Left lung (tissue), 14 donors: ENCODE results near the gene EXTL1. TPM values are rescaled to one million over a fixed set of nuclear protein-coding genes. Genes with fewer than 3 reads are reported as not detected.
A peak's percentile ranks its signal among the peaks of the same experiment; 100 is the strongest.

Experiments
- ATAC-seq: fragments of 200-7000 bp; cut with Tn5 transposase; one replicate; pipeline ENCODE4 v1.9.1; 2020; ENCODE audit warnings: moderate library complexity
- DNase-seq, 4 donors: peaks; one replicate each; pipeline ENCODE4 v3.0.0-alpha.2; 2013 to 2020
- H3K27ac ChIP-seq, 2 donors: fragments of 200-600 bp; sonication (generic) in 1 of 2; one replicate each; pipeline versions ENCODE4 v1.5.0 to v1.8.0; 2020 to 2021
- H3K27me3 ChIP-seq, 2 donors: fragments of 200-600 bp; sonication (generic) in 1 of 2; one replicate each; pipeline versions ENCODE4 v1.5.0 to v1.8.0; 2020 to 2021
- H3K36me3 ChIP-seq, 2 donors: fragments of 200-600 bp; sonication (generic) in 1 of 2; one replicate each; pipeline versions ENCODE4 v1.5.0 to v1.8.0; 2020 to 2021
- H3K4me1 ChIP-seq, 2 donors: fragments of 200-600 bp; one replicate each; pipeline ENCODE4 v1.8.0; 2021
- H3K4me3 ChIP-seq, 2 donors: fragments of 200-600 bp; sonication (generic) in 1 of 2; one replicate each; pipeline versions ENCODE4 v1.5.0 to v1.8.0; 2020 to 2021; ENCODE audit warnings: mild to moderate bottlenecking in 1 of 2
- H3K9me3 ChIP-seq, 2 donors: fragments of 200-600 bp; sonication (generic) in 1 of 2; one replicate each; pipeline versions ENCODE4 v1.5.0 to v1.8.0; 2020 to 2021
- CTCF ChIP-seq, 2 donors: fragments of 200-600 bp; sonication (generic) in 1 of 2; IDR thresholded peaks; one replicate each; pipeline versions ENCODE4 v1.5.0 to v1.8.0; 2021; ENCODE audit warnings: antibody characterized with exemption in 2 of 2
- intact Hi-C, 2 donors: fragments of 100-400 bp; cut with DNase I; formaldehyde crosslinking; loops; one replicate each; pipeline versions ENCODE4 v1.11.2 to v1.14.2; 2022
- long read RNA-seq, 12 donors: library from polyadenylated mRNA in 2 of 12; unstranded in 2 of 12; transcript quantifications; one replicate each; pipeline ENCODE4 v2.0.0 and lab custom pipeline, GENCODE V29; 2019 to 2026
- polyA plus RNA-seq, 6 donors: library from polyadenylated mRNA; unstranded; fragments of 120-200 nt; gene quantifications; one replicate each; pipeline ENCODE4 v1.2.1, GENCODE V29; 2013; ENCODE audit not compliant: insufficient read length in 6 of 6
- total RNA-seq, 2 donors: library from RNA; stranded (reverse); fragmentation: NEBNext Ultra II Directional; extraction: Animal tissue kit (Norgen Biotek cat#: 25700); gene quantifications; one replicate each; pipeline ENCODE4 v1.2.1, GENCODE V29; 2021
- donor health status: DM: no; HTN: yes; CAD: no.
- donor health status: DM: no; HTN: no; CAD: no.

The EXTL1 gene
- total RNA-seq (1 to 10 TPM in 1 of 2 donors, under 1 TPM in 1; 0.13 to 1.0 TPM), polyA plus RNA-seq (under 1 TPM; 0.71 to 0.90 (median 0.79) TPM)
- long read RNA-seq, donor 1 = 0 reads
- long read RNA-seq, donor 2 = 0 reads
- long read RNA-seq, donor 3 = 0 reads
- long read RNA-seq, donor 4 = 0 reads
- long read RNA-seq, donor 5 = 0 reads
- long read RNA-seq, donor 6 = 0 reads
- long read RNA-seq, donor 7 = 0 reads
- long read RNA-seq, donor 8 = 0 reads
- long read RNA-seq, donor 9 = 0 reads
- long read RNA-seq, donor 10 = 0 reads
- long read RNA-seq, donor 11, partial matches to known transcripts = 9 of 9 reads
- long read RNA-seq, donor 11, other reads (novel, unspliced or antisense) = 0 of 9 reads
- long read RNA-seq, donor 12 = 0 reads

- DNase-seq (peak in 1 of 4 donors; percentile 60), ATAC-seq (peak; percentile 44)
- Histone ChIP-seq H3K27ac (no peak within 1 kb of the TSS), H3K4me1 (peaks cover 0 to 7% of the 10 kb centered on the region in 2 donors), H3K27me3 (no peaks in the 10 kb centered on the region), H3K36me3 (no peaks in the 10 kb centered on the region), H3K4me3 (no peak within 1 kb of the TSS), H3K9me3 (no peaks in the 10 kb centered on the region)
- TF ChIP-seq CTCF (IDR thresholded peaks at IDR 0.05) = no peak
- intact Hi-C loops = no loop called here
Observed at GRCh38 chr1:26021647-26022403, at the start of gene EXTL1. Gene EXTL1 (plus strand): TSS chr1:26021775. CDS start chr1:26022647, 872 bp downstream.

GRCh38 chr1:25971811-25972180, 49.8 kb upstream of the EXTL1 start:
- intact Hi-C loops = no loop called here
- Histone ChIP-seq H3K4me3 (no peak overlapping the region), H3K27me3 (no peaks in the 10 kb centered on the region), H3K9me3 (no peaks in the 10 kb centered on the region), H3K4me1 (peaks cover 0 to 7% of the 10 kb centered on the region in 2 donors), H3K36me3 (peaks cover 0 to 85% of the 10 kb centered on the region in 2 donors), H3K27ac (no peak overlapping the region)
- DNase-seq (no peak), ATAC-seq (no peak)
- TF ChIP-seq CTCF (IDR thresholded peaks at IDR 0.05) = no peak

- H3K9me3 ChIP-seq = no peaks in the 10 kb centered on the region
Observed at GRCh38 chr1:25973610-25974321, 47.8 kb upstream of the EXTL1 start.

GRCh38 chr1:25977801-25978200, 43.8 kb upstream of the EXTL1 start:
- H3K4me1 ChIP-seq = no peaks in the 10 kb centered on the region
- no peak overlapping the region for H3K4me3 ChIP-seq
- intact Hi-C loops = no loop called here
- no peak for TF ChIP-seq CTCF (IDR thresholded peaks at IDR 0.05)
- no peak for ATAC-seq
- no peak overlapping the region for H3K27ac ChIP-seq
- H3K27me3 ChIP-seq = no peaks in the 10 kb centered on the region
- H3K9me3 ChIP-seq = no peaks in the 10 kb centered on the region
- H3K36me3 ChIP-seq = peaks cover 0 to 89% of the 10 kb centered on the region in 2 donors
- DNase-seq = no peak

More at GRCh38 chr1:25973610-25974321, 47.8 kb upstream of the EXTL1 start:
- no peaks in the 10 kb centered on the region for H3K27me3 ChIP-seq
- intact Hi-C loops = no loop called here
- H3K36me3 ChIP-seq = peaks cover 0 to 78% of the 10 kb centered on the region in 2 donors
- H3K27ac ChIP-seq = no peak overlapping the region
- H3K4me1 ChIP-seq = peaks cover 0 to 7% of the 10 kb centered on the region in 2 donors
- DNase-seq (no peak), ATAC-seq (no peak)
- H3K4me3 ChIP-seq = no peak overlapping the region
- no peak for TF ChIP-seq CTCF (IDR thresholded peaks at IDR 0.05)
